Liver (tissue), 9 donors: ENCODE results near the gene SRSF3. TPM values are rescaled to one million over a fixed set of nuclear protein-coding genes. Genes with fewer than 3 reads are reported as not detected.

Source experiments
- DNase-seq: peaks from one replicate; pipeline ENCODE4 v3.0.0-alpha.2; 2017; ENCODE audit warnings: low spot score
- H3K27ac ChIP-seq, 2 donors: one replicate each; pipeline ENCODE4 v1.7.0; 2013; ENCODE audit warnings: inconsistent platforms in 2 of 2, low read length in 2 of 2, control low read depth in 1 of 2, low read depth in 1 of 2, mild to moderate bottlenecking in 1 of 2
- H3K27me3 ChIP-seq, 4 donors: one replicate each; pipeline versions ENCODE4 v1.6.1 to v1.7.0; 2013; ENCODE audit warnings: low read length in 3 of 4, inconsistent platforms in 1 of 4, mild to moderate bottlenecking in 1 of 4, moderate library complexity in 1 of 4; ENCODE audit not compliant: control insufficient read depth in 4 of 4, insufficient read depth in 4 of 4
- H3K36me3 ChIP-seq, 4 donors: one replicate each; pipeline versions ENCODE4 v1.6.1 to v1.7.0; 2013; ENCODE audit warnings: low read length in 3 of 4, mild to moderate bottlenecking in 3 of 4, low read depth in 1 of 4, moderate library complexity in 1 of 4; ENCODE audit not compliant: control insufficient read depth in 4 of 4, insufficient read depth in 3 of 4
- H3K4me1 ChIP-seq, 4 donors: one replicate each; pipeline versions ENCODE4 v1.6.1 to v1.7.0; 2013; ENCODE audit warnings: low read length in 3 of 4, mild to moderate bottlenecking in 3 of 4, moderate library complexity in 1 of 4; ENCODE audit not compliant: control insufficient read depth in 4 of 4, insufficient read depth in 4 of 4
- H3K4me3 ChIP-seq, 3 donors: one replicate each; pipeline versions ENCODE4 v1.6.1 to v1.7.0; 2013; ENCODE audit warnings: low read length in 3 of 3, control low read depth in 1 of 3, low read depth in 1 of 3, mild to moderate bottlenecking in 1 of 3
- H3K9ac ChIP-seq, 2 donors: one replicate each; pipeline ENCODE4 v1.7.0; 2013; ENCODE audit warnings: low read length in 2 of 2, mild to moderate bottlenecking in 2 of 2, moderate library complexity in 2 of 2, control low read depth in 1 of 2, low read depth in 1 of 2
- H3K9me3 ChIP-seq, 4 donors: one replicate each; pipeline versions ENCODE4 v1.6.1 to v1.7.0; 2013; ENCODE audit warnings: low read length in 3 of 4; ENCODE audit not compliant: control insufficient read depth in 4 of 4
- ATF3 ChIP-seq: IDR thresholded peaks from 2 replicates; pipeline ENCODE4 v1.6.1; 2016; ENCODE audit warnings: antibody characterized with exemption
- CTCF ChIP-seq: fragments of 150-350 bp; IDR thresholded peaks from 2 replicates; pipeline ENCODE4 v1.5.1; 2017; ENCODE audit warnings: improper control_type of control experiment, low read depth, low read length; ENCODE audit not compliant: missing input control
- EGR1 ChIP-seq, 2 donors: IDR thresholded peaks; 2 replicates each; pipeline ENCODE4 v1.6.1; 2016 to 2018; ENCODE audit warnings: antibody characterized with exemption in 2 of 2, low read depth in 2 of 2
- FOXA1 ChIP-seq: IDR thresholded peaks from 2 replicates; pipeline ENCODE4 v1.6.1; 2016; ENCODE audit warnings: antibody characterized with exemption
- GABPA ChIP-seq, 2 donors: IDR thresholded peaks in 1 of 2; conservative IDR thresholded peaks in 1 of 2; 2 replicates each; pipeline ENCODE4 v1.6.1; 2016; ENCODE audit warnings: antibody characterized with exemption in 2 of 2, mild to moderate bottlenecking in 1 of 2, moderate library complexity in 1 of 2
- HNF4A ChIP-seq, 2 donors: conservative IDR thresholded peaks; 2 replicates each; pipeline ENCODE4 v1.6.1; 2016; ENCODE audit warnings: antibody characterized with exemption in 2 of 2, mild to moderate bottlenecking in 2 of 2
- HNF4G ChIP-seq: IDR thresholded peaks from 2 replicates; pipeline ENCODE4 v1.6.1; 2016; ENCODE audit warnings: antibody characterized with exemption
- JUND ChIP-seq, 2 donors: IDR thresholded peaks; 2 replicates each; pipeline ENCODE4 v1.6.1; 2016; ENCODE audit warnings: antibody characterized with exemption in 2 of 2
- NR2F2 ChIP-seq: IDR thresholded peaks from 2 replicates; pipeline ENCODE4 v1.6.1; 2016; ENCODE audit warnings: antibody characterized with exemption
- RAD21 ChIP-seq, 2 donors: IDR thresholded peaks; 2 replicates each; pipeline ENCODE4 v1.6.1; 2016; ENCODE audit warnings: antibody characterized with exemption in 2 of 2, mild to moderate bottlenecking in 2 of 2
- REST ChIP-seq: IDR thresholded peaks from 2 replicates; pipeline ENCODE4 v1.6.1; 2016; ENCODE audit warnings: antibody characterized with exemption, mild to moderate bottlenecking
- RXRA ChIP-seq, 2 donors: IDR thresholded peaks; 2 replicates each; pipeline ENCODE4 v1.6.1; 2017 to 2018; ENCODE audit warnings: antibody characterized with exemption in 2 of 2, mild to moderate bottlenecking in 1 of 2
- SP1 ChIP-seq: IDR thresholded peaks from 2 replicates; pipeline ENCODE4 v1.6.1; 2018; ENCODE audit warnings: antibody characterized with exemption, mild to moderate bottlenecking
- TAF1 ChIP-seq: conservative IDR thresholded peaks from 2 replicates; pipeline ENCODE4 v1.6.1; 2016; ENCODE audit warnings: antibody characterized with exemption, mild to moderate bottlenecking
- YY1 ChIP-seq: IDR thresholded peaks from 2 replicates; pipeline ENCODE4 v1.6.1; 2016; ENCODE audit warnings: antibody characterized with exemption, mild to moderate bottlenecking
- WGBS: extraction: QIAGEN DNeasy Blood & Tissue Kit; methylation state at CpG from one replicate; pipeline ENCODE4 v1.1.7; 2013; 5-methylcytosine and 5-hydroxymethylcytosine counted together
- polyA plus RNA-seq, 2 donors: library from polyadenylated mRNA; stranded (reverse) in 1 of 2; unstranded in 1 of 2; fragments of 200-250 nt in 1 of 2; fragments of >200 nt in 1 of 2; fragmentation: Nextera tagmentation in 1 of 2; extraction: Ambion mirVana in 1 of 2; gene quantifications; one replicate each; pipeline versions ENCODE4 v1.2.1 to v1.2.3, GENCODE V29; 2013 to 2015
- total RNA-seq, 2 donors: library from RNA; depleted of rRNA; stranded (reverse); fragments of >200 nt; gene quantifications; one replicate each; pipeline ENCODE4 v1.2.3, GENCODE V29; 2014
- TF ChIP-seq, protein P1 (sequence below): IDR thresholded peaks from 2 replicates; pipeline ENCODE4 v1.6.1; 2016; ENCODE audit warnings: antibody characterized with exemption
- TF ChIP-seq, protein P2 (sequence below): IDR thresholded peaks from 2 replicates; pipeline ENCODE4 v1.6.1; 2016; ENCODE audit warnings: antibody characterized with exemption
- donor health status: healthy.
- donor health status: healthy.
- donor health status: healthy.
- donor health status: healthy.
- donor health status: healthy.

Gene SRSF3
- total and polyA plus RNA-seq, 4 donors, result 62.8 to 103 (median 101) TPM

- TF ChIP-seq, protein P1, sequence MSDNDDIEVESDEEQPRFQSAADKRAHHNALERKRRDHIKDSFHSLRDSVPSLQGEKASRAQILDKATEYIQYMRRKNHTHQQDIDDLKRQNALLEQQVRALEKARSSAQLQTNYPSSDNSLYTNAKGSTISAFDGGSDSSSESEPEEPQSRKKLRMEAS, result peak; percentile 14
- no peak for TF ChIP-seq CTCF
- TF ChIP-seq REST, result no peak
- no peak for TF ChIP-seq GABPA (IDR thresholded peaks at IDR 0.05 in 1 of 2, conservative IDR thresholded peaks at IDR 0.05 in 1 of 2)
- TF ChIP-seq FOXA1, result no peak
- peak; percentile 65 to 77 for TF ChIP-seq RXRA (IDR thresholded peaks at IDR 0.05)
- TF ChIP-seq JUND (IDR thresholded peaks at IDR 0.05), result peak in 1 of 2 donors; percentile 66
- no peak for TF ChIP-seq EGR1 (IDR thresholded peaks at IDR 0.05; ENCODE audit: low read depth in 2 of 2)
- no peak for TF ChIP-seq TAF1
- no peak for TF ChIP-seq NR2F2
- peak; percentile 53 to 62 for TF ChIP-seq RAD21 (IDR thresholded peaks at IDR 0.05)
- TF ChIP-seq, protein P2, sequence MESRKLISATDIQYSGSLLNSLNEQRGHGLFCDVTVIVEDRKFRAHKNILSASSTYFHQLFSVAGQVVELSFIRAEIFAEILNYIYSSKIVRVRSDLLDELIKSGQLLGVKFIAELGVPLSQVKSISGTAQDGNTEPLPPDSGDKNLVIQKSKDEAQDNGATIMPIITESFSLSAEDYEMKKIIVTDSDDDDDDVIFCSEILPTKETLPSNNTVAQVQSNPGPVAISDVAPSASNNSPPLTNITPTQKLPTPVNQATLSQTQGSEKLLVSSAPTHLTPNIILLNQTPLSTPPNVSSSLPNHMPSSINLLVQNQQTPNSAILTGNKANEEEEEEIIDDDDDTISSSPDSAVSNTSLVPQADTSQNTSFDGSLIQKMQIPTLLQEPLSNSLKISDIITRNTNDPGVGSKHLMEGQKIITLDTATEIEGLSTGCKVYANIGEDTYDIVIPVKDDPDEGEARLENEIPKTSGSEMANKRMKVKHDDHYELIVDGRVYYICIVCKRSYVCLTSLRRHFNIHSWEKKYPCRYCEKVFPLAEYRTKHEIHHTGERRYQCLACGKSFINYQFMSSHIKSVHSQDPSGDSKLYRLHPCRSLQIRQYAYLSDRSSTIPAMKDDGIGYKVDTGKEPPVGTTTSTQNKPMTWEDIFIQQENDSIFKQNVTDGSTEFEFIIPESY, result peak; percentile 18
- TF ChIP-seq ATF3, result no peak
- TF ChIP-seq SP1, result peak; percentile 48
- TF ChIP-seq YY1, result peak; percentile 48
- peak; percentile 54 to 65 for TF ChIP-seq HNF4A (conservative IDR thresholded peaks at IDR 0.05)
- TF ChIP-seq HNF4G, result no peak
- no peak for DNase-seq
- H3K27ac ChIP-seq, result peak overlapping the region; percentile 64 to 69
- WGBS, result 26% methylated on average over 5 of the region's 5 CpGs
- H3K4me3 ChIP-seq, result no peak overlapping the region
- no peak overlapping the region for H3K9ac ChIP-seq
- H3K9me3 ChIP-seq, result no peaks in the 10 kb centered on the region
- peaks cover 0 to 13% (median 6%) of the 10 kb centered on the region in 4 donors for H3K36me3 ChIP-seq
- H3K27me3 ChIP-seq, result no peaks in the 10 kb centered on the region
- peaks cover 5 to 24% (median 14%) of the 10 kb centered on the region in 4 donors for H3K4me1 ChIP-seq
These were observed 22.8 kb downstream of the SRSF3 start for GRCh38 chr6:36616893-36617521.
